ENCODE measurements around the gene PPP2R5E.

Gene PPP2R5E

GRCh38 chr14:63472986-63473788 is 70.0 kb downstream of the PPP2R5E start:
- no peak for DNase-seq

GRCh38 chr14:63470962-63471793 is 72.0 kb downstream of the PPP2R5E start:
- no peak for DNase-seq

- no peak for DNase-seq
Measured at GRCh38 chr14:63468294-63468693, 74.9 kb downstream of the PPP2R5E start.

GRCh38 chr14:63467440-63468072 is 75.6 kb downstream of the PPP2R5E start:
- no peak for DNase-seq

GRCh38 chr14:63465347-63465746 is 77.8 kb downstream of the PPP2R5E start:
- no peak for DNase-seq

GRCh38 chr14:63460680-63461369 is 82.4 kb downstream of the PPP2R5E start:
- no peak for DNase-seq

- no peak for DNase-seq
Measured at GRCh38 chr14:63459738-63460137, 83.4 kb downstream of the PPP2R5E start.

GRCh38 chr14:63457498-63457897 is 85.7 kb downstream of the PPP2R5E start:
- no peak for DNase-seq

GRCh38 chr14:63454863-63455622 is 88.1 kb downstream of the PPP2R5E start:
- no peak for DNase-seq

- DNase-seq, result no peak
Measured at GRCh38 chr14:63454436-63454835, 88.7 kb downstream of the PPP2R5E start.

GRCh38 chr14:63453443-63453936 is 89.7 kb downstream of the PPP2R5E start:
- no peak for DNase-seq

GRCh38 chr14:63452796-63453195 is 90.4 kb downstream of the PPP2R5E start:
- no peak for DNase-seq

GRCh38 chr14:63448841-63449240 is 94.3 kb downstream of the PPP2R5E start:
- no peak for DNase-seq

GRCh38 chr14:63444588-63444987 is 98.6 kb downstream of the PPP2R5E start:
- DNase-seq, result no peak

- DNase-seq, result no peak
Measured at GRCh38 chr14:63443988-63444387, 99.2 kb downstream of the PPP2R5E start.

GRCh38 chr14:63443361-63443760 is 99.8 kb downstream of the PPP2R5E start:
- no peak for DNase-seq

- DNase-seq, result no peak
Measured at GRCh38 chr14:63438065-63438757, 105.0 kb downstream of the PPP2R5E start.

- no peak for DNase-seq
Measured at GRCh38 chr14:63436286-63437098, 106.7 kb downstream of the PPP2R5E start.

GRCh38 chr14:63435838-63436237 is 107.3 kb downstream of the PPP2R5E start:
- no peak for DNase-seq

GRCh38 chr14:63435204-63435603 is 108.0 kb downstream of the PPP2R5E start:
- no peak for DNase-seq
